BLaER1 treated with 17β-estradiol and CSF1 and Interleukin-3, amounts not matched to agents 10 nM and 100 nM (cell line): ENCODE results near the gene CLEC3B.
"Not testable (repeated sequence)": the region's sequence is repeated elsewhere in the genome, so short reads cannot be mapped to it uniquely, and the experiment has no call there.

Source experiments
- H3K27ac ChIP-seq, 11 experiments: shearing (Covaris generic); formaldehyde crosslinking; 2 replicates each; pipeline ENCODE4 v1.8.1; 2022
- H3K27me3 ChIP-seq, 11 experiments: shearing (Covaris generic); formaldehyde crosslinking; 2 replicates each; pipeline ENCODE4 v1.8.1; 2022
- H3K36me3 ChIP-seq, 11 experiments: shearing (Covaris generic); formaldehyde crosslinking; 2 replicates each; pipeline ENCODE4 v1.8.1; 2022
- H3K4me1 ChIP-seq, 10 experiments: shearing (Covaris generic); formaldehyde crosslinking; 2 replicates each; pipeline ENCODE4 v1.8.1; 2022
- H3K4me2 ChIP-seq, 11 experiments: shearing (Covaris generic); formaldehyde crosslinking; 2 replicates each; pipeline ENCODE4 v1.8.1; 2022
- H3K4me3 ChIP-seq, 10 experiments: shearing (Covaris generic); formaldehyde crosslinking; 2 replicates each; pipeline ENCODE4 v1.8.1; 2022
- H3K9ac ChIP-seq, 11 experiments: shearing (Covaris generic); formaldehyde crosslinking; 2 replicates each; pipeline ENCODE4 v1.8.1; 2022
- H3K9me3 ChIP-seq, 11 experiments: shearing (Covaris generic); formaldehyde crosslinking; replicated peaks in 1 of 11; 2 replicates each; pipeline ENCODE4 v1.8.1; 2022
- H4K20me1 ChIP-seq, 11 experiments: shearing (Covaris generic); formaldehyde crosslinking; 2 replicates each; pipeline ENCODE4 v1.8.1; 2022
- Cebpa-rat ChIP-seq, 11 experiments: shearing (Covaris generic); IDR thresholded peaks; 2 replicates each; pipeline ENCODE4 v1.8.1; 2022

CLEC3B gene

DNA sequence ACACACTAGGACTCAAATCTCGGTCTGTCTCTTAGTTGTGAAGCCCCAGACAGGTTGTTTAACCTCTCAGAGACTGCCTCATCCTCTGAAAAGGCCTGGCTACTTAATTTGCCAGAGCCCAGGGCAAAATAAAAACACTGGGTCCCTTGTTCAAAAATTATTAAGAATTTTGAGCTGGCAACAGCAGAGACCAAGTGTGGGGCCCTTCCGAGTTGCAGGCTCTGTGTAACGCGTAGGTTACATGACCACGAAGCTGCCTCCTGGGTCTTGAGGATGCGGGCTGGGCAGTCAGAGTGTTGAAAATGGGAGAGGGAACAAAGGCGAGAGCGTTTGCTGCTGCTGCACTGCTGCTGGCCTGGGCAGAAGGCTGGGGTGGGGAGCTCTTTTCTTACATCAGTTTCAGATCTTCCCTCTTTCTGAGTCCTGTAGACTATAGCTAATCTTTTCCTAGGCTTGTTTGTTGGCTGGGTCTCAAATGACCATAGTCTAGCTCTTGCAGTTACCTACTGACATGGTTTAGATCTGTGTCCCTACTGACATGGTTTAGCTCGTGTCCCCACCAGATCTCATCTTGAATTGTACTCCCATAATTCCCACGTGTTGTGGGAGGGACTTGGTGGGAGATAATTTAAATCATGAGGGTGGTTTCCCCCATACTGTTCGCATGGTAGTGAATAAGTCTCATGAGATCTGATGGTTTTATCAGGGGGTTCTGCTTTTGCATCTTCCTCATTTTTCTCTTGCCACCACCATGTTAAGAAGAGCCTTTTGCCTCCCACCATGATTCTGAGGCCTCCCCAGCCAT lies 49.9 kb downstream of the CLEC3B start:
- TF ChIP-seq Cebpa-rat (IDR thresholded peaks at IDR 0.05) = no peak
- Histone ChIP-seq H3K4me2 (peak overlapping the region in 7 of 11 experiments; percentile 0 to 94 (median 55); a peak in 10 of 22 replicates), H3K9me3 (peaks cover 0 to 19% (median 5%) of the 10 kb centered on the region in 11 experiments; a peak in 12 of 22 replicates), H3K9ac (peak overlapping the region in 2 of 11 experiments; percentile 16 to 18; a peak in 2 of 22 replicates), H3K27ac (peak overlapping the region in 4 of 11 experiments; percentile 27 to 81 (median 66); a peak in 7 of 22 replicates), H4K20me1 (no peaks in the 10 kb centered on the region), H3K4me1 (peaks cover 0 to 72% (median 6%) of the 10 kb centered on the region in 10 experiments; a peak in 8 of 20 replicates), H3K27me3 (no peaks in the 10 kb centered on the region), H3K36me3 (peaks cover 0 to 10% (median 0%) of the 10 kb centered on the region in 11 experiments; a peak in 3 of 22 replicates), H3K4me3 (peak overlapping the region in 2 of 10 experiments; percentile 41 to 48; a peak in 3 of 20 replicates)

DNA sequence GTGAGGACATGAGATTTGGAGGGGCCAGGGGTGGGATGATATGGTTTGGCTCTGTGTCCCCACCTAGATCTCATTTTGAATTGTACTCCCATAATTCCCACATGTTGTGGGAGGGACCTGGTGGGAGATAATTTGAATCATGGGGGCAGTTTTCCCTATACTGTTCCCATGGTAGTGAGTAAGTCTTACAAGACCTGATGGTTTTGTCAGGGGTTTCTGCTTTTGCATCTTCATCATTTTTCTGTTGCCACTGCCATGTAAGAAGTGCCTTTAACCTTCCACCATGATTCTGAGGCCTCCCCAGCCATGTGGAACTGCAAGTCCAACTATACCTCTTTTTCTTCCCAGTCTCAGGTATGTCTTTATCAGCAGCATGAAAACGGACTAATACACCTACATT lies 52.2 kb downstream of the CLEC3B start:
- H3K9ac ChIP-seq, H4K20me1 ChIP-seq, H3K27ac ChIP-seq, H3K27me3 ChIP-seq: not testable (repeated sequence)
- peaks cover 0 to 77% (median 6%) of the 10 kb centered on the region in 10 experiments; a peak in 8 of 20 replicates for H3K4me1 ChIP-seq
- peaks cover 0 to 24% (median 0%) of the 10 kb centered on the region in 11 experiments; a peak in 3 of 22 replicates for H3K36me3 ChIP-seq
- H3K4me2 ChIP-seq = peak overlapping the region in 2 of 11 experiments; percentile 89 to 94; a peak in 4 of 22 replicates
- H3K9me3 ChIP-seq = peaks cover 0 to 30% (median 7%) of the 10 kb centered on the region in 11 experiments; a peak in 12 of 22 replicates
- H3K4me3 ChIP-seq = peak overlapping the region in 2 of 10 experiments; percentile 41 to 48; a peak in 2 of 20 replicates

DNA sequence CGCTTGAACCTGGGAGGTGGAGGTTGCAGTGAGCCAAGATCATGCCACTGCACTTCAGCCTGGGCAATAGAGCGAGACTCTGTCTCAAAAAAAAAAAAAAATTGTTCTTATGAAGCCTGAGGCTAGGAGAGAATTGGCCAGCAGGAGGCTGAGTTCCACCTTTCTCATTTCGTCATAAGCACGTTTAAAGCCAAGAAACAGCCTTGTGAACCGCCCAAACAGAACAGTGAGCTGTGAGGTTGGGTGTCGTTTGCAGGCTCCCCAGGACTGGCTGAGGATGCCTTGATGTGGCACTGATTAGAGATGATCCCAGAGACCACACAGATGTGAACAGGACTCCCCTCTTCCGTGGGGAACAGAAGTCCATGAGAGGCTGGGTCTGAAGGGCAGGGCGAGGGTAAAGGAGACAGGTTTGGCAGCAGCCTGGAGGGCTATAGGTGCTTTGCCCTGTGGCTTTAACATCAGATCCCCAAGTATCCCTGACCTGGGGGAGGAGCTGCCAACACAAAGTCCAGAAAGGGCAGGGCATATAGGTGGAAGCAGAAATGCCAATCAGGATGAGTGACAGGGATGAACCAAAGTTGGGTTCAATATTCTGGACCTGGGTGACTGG lies 52.9 kb downstream of the CLEC3B start:
- Histone ChIP-seq H3K4me3 (peak overlapping the region in 1 of 10 experiments; percentile 20; a peak in 1 of 20 replicates), H3K9ac (peak overlapping the region in 1 of 11 experiments; percentile 6; a peak in 1 of 22 replicates), H3K36me3 (peaks cover 0 to 24% (median 0%) of the 10 kb centered on the region in 11 experiments; a peak in 3 of 22 replicates), H3K4me2 (peak overlapping the region in 2 of 11 experiments; percentile 89 to 94; a peak in 4 of 22 replicates), H3K27ac (peak overlapping the region in 1 of 11 experiments; percentile 42; a peak in 1 of 22 replicates), H3K4me1 (peaks cover 0 to 75% (median 6%) of the 10 kb centered on the region in 10 experiments; a peak in 8 of 20 replicates), H3K27me3 (no peaks in the 10 kb centered on the region), H3K9me3 (peaks cover 0 to 27% (median 7%) of the 10 kb centered on the region in 11 experiments; a peak in 12 of 22 replicates), H4K20me1 (peaks cover 0 to 10% (median 0%) of the 10 kb centered on the region in 11 experiments; a peak in 1 of 22 replicates)
- no peak for TF ChIP-seq Cebpa-rat (IDR thresholded peaks at IDR 0.05)

DNA sequence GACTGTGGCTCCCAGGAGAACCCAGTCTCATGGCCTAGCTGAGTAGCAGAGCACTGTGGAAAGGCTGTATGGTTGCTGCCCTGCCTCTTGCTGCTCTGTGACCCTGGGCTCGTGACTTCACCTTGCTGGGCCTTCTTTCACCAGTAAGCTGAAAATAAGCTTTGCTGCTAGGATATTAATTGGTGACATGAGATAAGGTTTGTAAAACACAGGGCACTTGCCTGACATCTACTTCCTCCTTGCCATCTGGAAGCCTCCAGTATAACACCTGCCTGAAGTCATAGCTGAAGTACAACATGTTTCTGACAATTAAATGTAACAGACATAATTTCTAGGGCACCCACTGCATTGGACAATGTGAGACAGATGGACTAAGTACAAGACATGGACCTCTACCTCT lies 53.6 kb downstream of the CLEC3B start:
- H3K9ac ChIP-seq = peak overlapping the region in 1 of 11 experiments; percentile 6; a peak in 1 of 22 replicates
- H3K36me3 ChIP-seq = peaks cover 0 to 24% (median 0%) of the 10 kb centered on the region in 11 experiments; a peak in 3 of 22 replicates
- H3K9me3 ChIP-seq = peaks cover 0 to 27% (median 7%) of the 10 kb centered on the region in 11 experiments; a peak in 12 of 22 replicates
- TF ChIP-seq Cebpa-rat (IDR thresholded peaks at IDR 0.05) = no peak
- peak overlapping the region in 2 of 11 experiments; percentile 89 to 94; a peak in 4 of 22 replicates for H3K4me2 ChIP-seq
- peaks cover 0 to 68% (median 6%) of the 10 kb centered on the region in 10 experiments; a peak in 8 of 20 replicates for H3K4me1 ChIP-seq
- H3K4me3 ChIP-seq = no peak overlapping the region; a peak in 1 of 20 replicates
- H4K20me1 ChIP-seq = peaks cover 0 to 13% (median 0%) of the 10 kb centered on the region in 11 experiments; a peak in 1 of 22 replicates
- peak overlapping the region in 1 of 11 experiments; percentile 42; a peak in 2 of 22 replicates for H3K27ac ChIP-seq
- H3K27me3 ChIP-seq = no peaks in the 10 kb centered on the region

DNA sequence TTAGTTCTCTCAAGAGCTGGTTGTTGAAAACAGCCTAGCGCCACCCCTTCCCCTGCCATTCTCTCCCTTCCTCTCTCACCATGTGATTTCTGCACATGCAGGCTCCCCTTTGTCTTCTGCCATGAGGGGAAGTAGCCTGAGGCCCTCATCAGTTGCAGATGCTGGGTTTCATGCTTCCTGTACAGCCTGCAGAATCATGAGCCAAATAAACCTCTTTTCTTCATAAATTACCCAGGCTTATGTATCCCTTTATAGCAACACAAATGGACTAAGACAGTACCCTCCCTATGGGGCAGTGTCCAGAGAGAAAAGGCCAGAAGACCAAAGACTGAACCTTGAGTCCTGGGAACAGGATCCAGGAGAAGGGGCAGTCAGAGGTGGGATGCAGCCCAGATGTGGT lies 54.7 kb downstream of the CLEC3B start:
- Histone ChIP-seq H3K9ac (no peak overlapping the region), H3K27me3 (no peaks in the 10 kb centered on the region), H3K4me2 (peak overlapping the region in 2 of 11 experiments; percentile 89 to 94; a peak in 4 of 22 replicates), H3K36me3 (peaks cover 0 to 24% (median 0%) of the 10 kb centered on the region in 11 experiments; a peak in 3 of 22 replicates), H3K4me1 (peaks cover 0 to 56% (median 4%) of the 10 kb centered on the region in 10 experiments; a peak in 8 of 20 replicates), H3K9me3 (peaks cover 0 to 27% (median 7%) of the 10 kb centered on the region in 11 experiments; a peak in 12 of 22 replicates), H3K4me3 (0 out of 20 replicates have a peak overlapping the region, but pooled peaks of 1 of the 10 experiments have one; percentile 4), H4K20me1 (peaks cover 0 to 22% (median 0%) of the 10 kb centered on the region in 11 experiments; a peak in 1 of 22 replicates), H3K27ac (no peak overlapping the region)
- TF ChIP-seq Cebpa-rat (IDR thresholded peaks at IDR 0.05) = no peak

DNA sequence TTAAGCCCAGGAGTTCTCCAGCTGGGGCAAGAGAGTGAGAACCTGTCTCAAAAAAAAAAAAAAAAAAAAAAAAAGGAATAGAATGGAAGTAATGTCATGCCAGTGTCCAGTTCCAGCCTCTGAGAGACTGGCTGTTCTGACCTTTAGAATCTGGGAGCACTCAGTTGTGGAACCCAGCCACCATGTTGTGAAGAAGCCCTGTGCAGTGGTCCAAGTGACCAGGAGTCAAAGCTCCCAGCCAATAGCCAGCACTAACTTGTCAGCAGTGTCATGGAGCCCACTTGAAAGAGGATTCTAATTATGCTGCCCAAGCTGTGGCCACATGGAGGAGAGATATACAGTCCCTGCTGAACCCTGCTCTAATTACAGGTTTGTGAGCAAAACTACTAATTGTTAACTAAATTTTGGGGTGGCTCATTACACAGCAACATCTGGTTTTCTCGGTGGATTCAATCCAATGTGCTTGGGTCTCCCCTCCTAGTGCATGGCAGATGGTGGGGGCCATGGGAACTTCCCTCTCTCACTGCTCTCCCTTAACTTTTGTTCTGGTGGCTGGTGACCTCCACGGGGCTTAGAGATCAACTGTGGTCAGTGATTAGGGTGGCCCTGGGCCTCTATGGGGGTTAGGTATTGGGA lies 55.5 kb downstream of the CLEC3B start:
- Histone ChIP-seq H4K20me1 (peaks cover 0 to 30% (median 0%) of the 10 kb centered on the region in 11 experiments; a peak in 1 of 22 replicates), H3K27me3 (no peaks in the 10 kb centered on the region), H3K4me1 (peaks cover 0 to 48% (median 0%) of the 10 kb centered on the region in 10 experiments; a peak in 6 of 20 replicates), H3K9me3 (peaks cover 0 to 27% (median 7%) of the 10 kb centered on the region in 11 experiments; a peak in 12 of 22 replicates), H3K27ac (no peak overlapping the region), H3K4me3 (no peak overlapping the region), H3K9ac (no peak overlapping the region), H3K4me2 (no peak overlapping the region; a peak in 1 of 22 replicates), H3K36me3 (peaks cover 0 to 24% (median 0%) of the 10 kb centered on the region in 11 experiments; a peak in 3 of 22 replicates)
- TF ChIP-seq Cebpa-rat (IDR thresholded peaks at IDR 0.05) = no peak

DNA sequence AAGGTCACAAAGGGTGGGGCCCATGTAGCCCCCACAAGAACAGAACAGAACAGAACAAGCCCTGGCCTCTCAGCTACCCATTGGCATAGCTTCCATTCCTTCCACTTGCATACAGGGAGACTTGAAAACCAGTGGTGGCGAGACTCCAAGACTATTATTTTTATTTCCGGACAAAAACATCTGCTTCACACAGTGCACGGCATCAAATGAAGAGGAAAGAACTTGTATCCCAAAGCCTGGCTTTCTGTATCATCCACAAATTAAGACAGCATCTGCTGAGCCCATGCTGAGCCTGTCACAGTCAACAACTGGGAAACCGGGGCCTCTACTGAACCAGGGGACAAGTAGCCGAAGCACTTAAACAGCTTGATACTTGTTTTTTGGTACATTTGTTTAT lies 56.0 kb downstream of the CLEC3B start:
- H3K36me3 ChIP-seq = peaks cover 0 to 27% (median 0%) of the 10 kb centered on the region in 11 experiments; a peak in 3 of 22 replicates
- H3K4me3 ChIP-seq = no peak overlapping the region
- H4K20me1 ChIP-seq = peaks cover 0 to 35% (median 0%) of the 10 kb centered on the region in 11 experiments; a peak in 2 of 22 replicates
- H3K4me1 ChIP-seq = peaks cover 0 to 43% (median 0%) of the 10 kb centered on the region in 10 experiments; a peak in 6 of 20 replicates
- H3K9me3 ChIP-seq = peaks cover 0 to 27% (median 7%) of the 10 kb centered on the region in 11 experiments; a peak in 12 of 22 replicates
- TF ChIP-seq Cebpa-rat (IDR thresholded peaks at IDR 0.05) = no peak
- no peak overlapping the region for H3K27ac ChIP-seq
- no peaks in the 10 kb centered on the region for H3K27me3 ChIP-seq
- no peak overlapping the region for H3K9ac ChIP-seq
- H3K4me2 ChIP-seq = no peak overlapping the region
